ENCODE data around the gene TOE1. TPM values are rescaled to one million over a fixed set of nuclear protein-coding genes. Genes with fewer than 3 reads are reported as not detected.
A peak's percentile ranks its signal among the peaks of the same experiment; 100 is the strongest.

Gene TOE1
- total and polyA plus RNA-seq, 2 donors (not counting 1 experiment from before 2014, with no cell fraction given) = 24.7 to 28.6 TPM

DNA sequence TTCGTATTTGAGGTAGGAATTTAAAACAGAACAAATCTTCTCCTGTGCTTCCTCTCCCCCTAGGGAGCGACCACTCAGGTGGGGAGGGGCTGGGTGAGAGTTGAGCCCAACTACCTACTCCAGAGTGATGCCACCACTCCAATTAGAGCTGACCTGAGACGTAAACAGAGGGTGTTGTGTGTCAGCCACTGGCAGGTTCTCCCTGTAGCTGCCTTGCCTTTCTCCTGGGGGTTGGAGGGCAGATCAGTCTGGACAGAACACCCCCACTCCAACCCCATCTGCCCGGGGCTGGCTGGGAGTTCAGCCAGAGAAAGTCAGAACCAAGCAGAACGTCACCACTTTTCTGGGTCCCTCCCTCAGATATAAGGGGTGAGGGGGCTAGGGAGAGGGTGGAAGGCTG, 11.3 kb upstream of the TOE1 start:
- no peak overlapping the region for H3K4me2 ChIP-seq (replicated peaks; ENCODE audit: low read depth, low read length, poor library complexity, severe bottlenecking)
- no peaks in the 10 kb centered on the region for H3K9me3 Mint-ChIP-seq (ENCODE audit: insufficient read depth)
- TF ChIP-seq, protein P1, sequence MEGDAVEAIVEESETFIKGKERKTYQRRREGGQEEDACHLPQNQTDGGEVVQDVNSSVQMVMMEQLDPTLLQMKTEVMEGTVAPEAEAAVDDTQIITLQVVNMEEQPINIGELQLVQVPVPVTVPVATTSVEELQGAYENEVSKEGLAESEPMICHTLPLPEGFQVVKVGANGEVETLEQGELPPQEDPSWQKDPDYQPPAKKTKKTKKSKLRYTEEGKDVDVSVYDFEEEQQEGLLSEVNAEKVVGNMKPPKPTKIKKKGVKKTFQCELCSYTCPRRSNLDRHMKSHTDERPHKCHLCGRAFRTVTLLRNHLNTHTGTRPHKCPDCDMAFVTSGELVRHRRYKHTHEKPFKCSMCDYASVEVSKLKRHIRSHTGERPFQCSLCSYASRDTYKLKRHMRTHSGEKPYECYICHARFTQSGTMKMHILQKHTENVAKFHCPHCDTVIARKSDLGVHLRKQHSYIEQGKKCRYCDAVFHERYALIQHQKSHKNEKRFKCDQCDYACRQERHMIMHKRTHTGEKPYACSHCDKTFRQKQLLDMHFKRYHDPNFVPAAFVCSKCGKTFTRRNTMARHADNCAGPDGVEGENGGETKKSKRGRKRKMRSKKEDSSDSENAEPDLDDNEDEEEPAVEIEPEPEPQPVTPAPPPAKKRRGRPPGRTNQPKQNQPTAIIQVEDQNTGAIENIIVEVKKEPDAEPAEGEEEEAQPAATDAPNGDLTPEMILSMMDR (IDR thresholded peaks at IDR 0.05) = no peak
- TF ChIP-seq EZH2 (IDR thresholded peaks at IDR 0.05; ENCODE audit: borderline replicate concordance, insufficient read depth, low read depth, low read length, poor library complexity, severe bottlenecking) = no peak
- no peak overlapping the region for H3K9ac ChIP-seq (ENCODE audit: low read length)
- no peak for ATAC-seq (ENCODE audit: low read depth)
- no peak overlapping the region for H3K27ac Mint-ChIP-seq
- H3K27me3 Mint-ChIP-seq = no peaks in the 10 kb centered on the region
- ChIA-PET POLR2A (interaction anchor here (0.6 to 1.4 kb wide), 3 partner anchors 12 to 25 kb away, joined by 3 to 4 read pairs (median 3); partner anchors contain the start of genes MUTYH and TOE1), CTCF (interaction anchor here (2.0 kb wide), 1 partner anchor 25 kb away, joined by 7 read pairs; no protein-coding TSS in a partner anchor)
- peaks cover 0 to 32% of the 10 kb centered on the region in 2 experiments for H3K36me3 ChIP-seq (replicated peaks in 1 of 2; ENCODE audit: control extremely low read depth in 1 of 2, control insufficient read depth in 1 of 2, extremely low read depth in 1 of 2, insufficient read depth in 2 of 2, low read length in 1 of 2)
- H3K9me3 ChIP-seq (ENCODE audit: control extremely low read depth in 1 of 3, control insufficient read depth in 2 of 3, insufficient read depth in 1 of 3, low read length in 2 of 3) = no peaks in the 10 kb centered on the region
- H4K20me1 ChIP-seq (ENCODE audit: control insufficient read depth, insufficient read depth, low read length, poor library complexity, severe bottlenecking) = no peaks in the 10 kb centered on the region
- intact Hi-C loops (cut with micrococcal nuclease) = loop anchor here (5.0 kb wide), 1 partner anchor 474 kb away; the partner anchor contains the start of gene MAST2
- peaks cover 8 to 20% of the 10 kb centered on the region in 2 donors for H3K4me1 ChIP-seq (ENCODE audit: control insufficient read depth in 2 of 2, insufficient read depth in 2 of 2, low read length in 2 of 2)
- H3K4me3 Mint-ChIP-seq = peak overlapping the region; percentile 17
- H3K27ac ChIP-seq (ENCODE audit: low read length in 2 of 2) = no peak overlapping the region
- no peak for DNase-seq
- 100% methylated on average over 1 of the region's 5 CpGs for WGBS (ENCODE audit: insufficient coverage)
- H3K4me3 ChIP-seq (ENCODE audit: control extremely low read depth in 1 of 5, extremely low read depth in 1 of 5, insufficient read depth in 1 of 5, low read depth in 2 of 5, low read length in 4 of 5) = no peak overlapping the region
- H3K79me2 ChIP-seq (ENCODE audit: control insufficient read depth, insufficient read depth, low read length) = no peaks in the 10 kb centered on the region
- no peak overlapping the region for H2AFZ ChIP-seq (ENCODE audit: insufficient read depth, low read depth, low read length, poor library complexity, severe bottlenecking)
- H3K4me1 Mint-ChIP-seq = peaks cover 13% of the 10 kb centered on the region
- H3K27me3 ChIP-seq (replicated peaks in 1 of 4; ENCODE audit: control extremely low read depth in 1 of 4, control insufficient read depth in 3 of 4, insufficient read depth in 4 of 4, low read length in 3 of 4) = peaks cover 0 to 5% (median 2%) of the 10 kb centered on the region in 4 experiments

DNA sequence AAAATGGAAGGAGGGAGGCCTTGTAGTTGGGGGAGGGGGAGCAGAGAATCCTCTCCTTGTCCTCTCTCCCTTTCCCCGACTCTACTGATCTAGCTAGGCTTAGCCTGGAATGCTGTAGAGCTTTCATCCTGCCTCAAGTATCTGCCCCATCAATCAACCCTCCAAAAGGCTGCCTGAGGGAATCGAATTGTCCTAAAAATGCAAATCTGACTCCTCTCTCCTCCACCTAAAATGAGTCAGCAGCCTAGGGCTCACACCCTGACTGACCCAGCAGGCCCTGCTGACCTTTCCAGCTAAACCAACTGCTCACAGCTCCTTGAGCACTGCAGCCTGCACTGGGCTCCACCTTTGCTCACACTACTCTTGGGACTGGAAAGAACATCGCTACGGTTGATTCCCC, 10.5 kb upstream of the TOE1 start:
- Histone ChIP-seq H3K79me2 (ENCODE audit: control insufficient read depth, insufficient read depth, low read length) (no peaks in the 10 kb centered on the region), H3K36me3 (replicated peaks in 1 of 2; ENCODE audit: control extremely low read depth in 1 of 2, control insufficient read depth in 1 of 2, extremely low read depth in 1 of 2, insufficient read depth in 2 of 2, low read length in 1 of 2) (peaks cover 0 to 37% of the 10 kb centered on the region in 2 experiments), H3K4me3 (ENCODE audit: control extremely low read depth in 1 of 5, extremely low read depth in 1 of 5, insufficient read depth in 1 of 5, low read depth in 2 of 5, low read length in 4 of 5) (no peak overlapping the region), H3K9ac (ENCODE audit: low read length) (no peak overlapping the region), H3K27ac (ENCODE audit: low read length in 2 of 2) (no peak overlapping the region), H3K9me3 (ENCODE audit: control extremely low read depth in 1 of 3, control insufficient read depth in 2 of 3, insufficient read depth in 1 of 3, low read length in 2 of 3) (no peaks in the 10 kb centered on the region), H3K4me1 (ENCODE audit: control insufficient read depth in 2 of 2, insufficient read depth in 2 of 2, low read length in 2 of 2) (peaks cover 8 to 20% of the 10 kb centered on the region in 2 donors), H2AFZ (ENCODE audit: insufficient read depth, low read depth, low read length, poor library complexity, severe bottlenecking) (no peak overlapping the region), H3K27me3 (replicated peaks in 1 of 4; ENCODE audit: control extremely low read depth in 1 of 4, control insufficient read depth in 3 of 4, insufficient read depth in 4 of 4, low read length in 3 of 4) (peaks cover 0 to 5% (median 2%) of the 10 kb centered on the region in 4 experiments), H3K4me2 (replicated peaks; ENCODE audit: low read depth, low read length, poor library complexity, severe bottlenecking) (no peak overlapping the region), H4K20me1 (ENCODE audit: control insufficient read depth, insufficient read depth, low read length, poor library complexity, severe bottlenecking) (no peaks in the 10 kb centered on the region)
- no peak for TF ChIP-seq EZH2 (IDR thresholded peaks at IDR 0.05; ENCODE audit: borderline replicate concordance, insufficient read depth, low read depth, low read length, poor library complexity, severe bottlenecking)
- TF ChIP-seq, protein P1 (IDR thresholded peaks at IDR 0.05) = no peak
- 85% methylated on average over 4 of the region's 4 CpGs for WGBS (ENCODE audit: insufficient coverage)
- Mint-ChIP-seq H3K9me3 (ENCODE audit: insufficient read depth) (no peaks in the 10 kb centered on the region), H3K4me3 (no peak overlapping the region), H3K4me1 (peaks cover 16% of the 10 kb centered on the region), H3K27ac (no peak overlapping the region), H3K27me3 (no peaks in the 10 kb centered on the region)
- intact Hi-C loops (cut with micrococcal nuclease) = loop anchor here (5.0 kb wide), 1 partner anchor 473 kb away; the partner anchor contains the start of gene MAST2
- CTCF ChIA-PET = no interaction called here
- DNase-seq = no peak
- no peak for ATAC-seq (ENCODE audit: low read depth)
- POLR2A ChIA-PET = interaction anchor here (0.6 to 1.4 kb wide), 2 partner anchors 11 to 26 kb away, joined by 3 to 4 read pairs; partner anchors contain the start of genes MUTYH and TOE1
